GM03348 (cell line): ENCODE results near the gene PHF12.

Experiments used
- DNase-seq: peaks from one replicate; pipeline ENCODE4 v3.0.0; 2012; ENCODE audit warnings: low spot score

Gene PHF12

DNA sequence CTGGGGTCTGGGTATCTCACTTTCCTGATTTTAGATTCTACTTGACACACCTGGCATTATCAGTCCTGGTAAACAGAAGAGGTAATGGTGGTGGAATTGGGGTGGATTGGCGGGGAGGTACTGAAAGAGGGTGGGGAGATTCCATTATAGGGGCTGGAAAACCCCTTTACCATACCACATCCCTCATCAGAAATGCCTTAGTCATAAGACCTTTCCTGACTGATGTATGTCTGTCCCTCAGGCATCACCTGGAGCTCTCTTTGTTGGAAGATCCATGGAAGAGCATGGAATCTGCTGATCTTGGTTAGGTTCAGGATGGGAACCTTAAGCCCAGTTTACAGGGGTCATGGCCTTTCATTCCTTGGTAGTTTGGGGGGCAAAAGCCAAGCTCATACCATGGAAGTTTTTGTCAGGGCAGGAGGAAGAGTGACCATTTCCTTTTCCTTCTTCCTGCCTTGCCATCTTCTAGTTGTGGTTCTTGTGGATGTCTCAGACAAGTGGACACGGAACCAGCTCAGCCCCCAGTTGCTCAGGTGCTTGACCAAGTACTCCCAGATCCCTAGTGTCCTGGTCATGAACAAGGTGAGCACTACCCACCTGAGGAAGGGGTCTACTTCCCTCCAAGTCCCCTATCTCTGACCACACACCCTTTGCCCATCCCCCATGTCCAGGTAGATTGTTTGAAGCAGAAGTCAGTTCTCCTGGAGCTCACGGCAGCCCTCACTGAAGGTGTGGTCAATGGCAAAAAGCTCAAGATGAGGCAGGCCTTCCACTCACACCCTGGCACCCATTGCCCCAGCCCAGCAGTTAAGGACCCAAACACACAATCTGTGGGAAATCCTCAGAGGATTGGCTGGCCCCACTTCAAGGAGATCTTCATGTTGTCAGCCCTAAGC lies 93.2 kb downstream of the PHF12 start:
- DNase-seq, result no peak

DNA sequence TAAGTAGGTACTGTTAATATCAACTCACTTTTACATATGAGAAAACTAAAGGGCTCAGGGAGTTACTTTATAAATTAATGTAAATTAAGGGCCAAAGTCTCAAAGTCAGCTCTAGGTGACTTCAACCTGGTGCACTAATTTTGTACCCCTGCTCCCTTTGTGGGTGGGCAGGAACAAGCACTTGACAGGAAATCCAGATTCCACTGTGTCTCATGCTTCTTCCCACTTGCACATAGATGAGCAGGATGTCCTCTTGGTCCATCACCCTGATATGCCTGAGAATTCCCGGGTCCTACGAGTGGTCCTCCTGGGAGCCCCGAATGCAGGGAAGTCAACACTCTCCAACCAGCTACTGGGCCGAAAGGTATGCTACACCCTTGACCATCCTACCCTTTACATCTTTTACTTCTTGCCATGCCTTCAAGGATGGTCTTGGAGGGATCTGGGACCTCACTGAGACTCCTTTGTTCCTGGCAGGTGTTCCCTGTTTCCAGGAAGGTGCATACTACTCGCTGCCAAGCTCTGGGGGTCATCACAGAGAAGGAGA lies 95.2 kb downstream of the PHF12 start:
- no peak for DNase-seq

DNA sequence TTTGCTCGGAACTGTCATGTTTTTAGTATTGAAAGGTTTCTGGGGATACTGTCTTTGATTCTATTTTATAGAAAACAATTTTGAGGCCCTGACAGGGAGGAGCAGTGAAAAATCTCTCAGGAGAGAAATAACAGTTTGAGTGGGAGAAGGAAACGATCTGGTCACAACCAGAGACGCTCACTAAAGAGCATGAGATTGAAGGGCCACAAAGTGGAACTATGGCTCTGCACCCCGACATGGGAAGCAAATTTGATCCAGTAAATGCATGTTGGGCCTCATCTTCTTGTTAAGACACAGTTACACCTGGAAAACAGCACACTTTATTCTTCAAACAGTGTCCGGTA lies 96.0 kb downstream of the PHF12 start:
- DNase-seq, result no peak
